DND-41 (cell line): ENCODE data around the gene CARD19.

ENCODE experiments used
- ATAC-seq: fragments of 200-7000 bp; cut with Tn5 transposase; 3 replicates; pipeline ENCODE4 v1.9.1; 2021; ENCODE audit warnings: low read depth; ENCODE audit not compliant: insufficient read depth
- DNase-seq: peaks from one replicate; pipeline ENCODE4 v3.0.0-alpha.2; 2020
- H2AFZ ChIP-seq: 2 replicates; pipeline ENCODE4 v1.6.0; 2012; ENCODE audit warnings: low read depth, low read length
- H3K27ac ChIP-seq: 2 replicates; pipeline ENCODE4 v1.5.1; 2012; ENCODE audit warnings: low read length, inconsistent platforms
- H3K27me3 ChIP-seq: fragments of 200-600 bp; sonication (generic); 2 replicates; pipeline ENCODE4 v1.6.0; 2012; ENCODE audit warnings: low read length, mild to moderate bottlenecking, inconsistent platforms; ENCODE audit not compliant: insufficient read depth, poor library complexity
- H3K36me3 ChIP-seq: 2 replicates; pipeline ENCODE4 v1.5.1; 2012; ENCODE audit warnings: low read length, inconsistent platforms; ENCODE audit not compliant: insufficient read depth
- H3K4me1 ChIP-seq: 2 replicates; pipeline ENCODE4 v1.5.1; 2012; ENCODE audit warnings: mild to moderate bottlenecking, low read length; ENCODE audit not compliant: insufficient read depth
- H3K4me2 ChIP-seq: 2 replicates; pipeline ENCODE4 v1.6.0; 2012; ENCODE audit warnings: mild to moderate bottlenecking, moderate library complexity, low read length, inconsistent platforms; ENCODE audit not compliant: insufficient read depth
- H3K4me3 ChIP-seq, 2 experiments: fragments of 200-600 bp in 1 of 2; shearing (Covaris generic) in 1 of 2; 2 replicates each; pipeline ENCODE4 v1.5.1; 2012 to 2016; ENCODE audit warnings: inconsistent platforms in 2 of 2, low read length in 2 of 2, mild to moderate bottlenecking in 2 of 2, low read depth in 1 of 2, moderate library complexity in 1 of 2
- H3K79me2 ChIP-seq: 2 replicates; pipeline ENCODE4 v1.6.0; 2012; ENCODE audit warnings: low read length, inconsistent platforms; ENCODE audit not compliant: insufficient read depth
- H3K9ac ChIP-seq: 2 replicates; pipeline ENCODE4 v1.6.0; 2012; ENCODE audit warnings: low read depth, mild to moderate bottlenecking, inconsistent platforms, low read length, moderate library complexity
- H3K9me3 ChIP-seq: 2 replicates; pipeline ENCODE4 v1.5.1; 2012; ENCODE audit warnings: low read length, moderate library complexity, mild to moderate bottlenecking, inconsistent platforms; ENCODE audit not compliant: insufficient read depth, severe bottlenecking
- H4K20me1 ChIP-seq: 2 replicates; pipeline ENCODE4 v1.6.0; 2012; ENCODE audit warnings: low read length; ENCODE audit not compliant: insufficient read depth
- EZH2 ChIP-seq: IDR thresholded peaks from 3 replicates; pipeline ENCODE4 v1.6.1; 2012; ENCODE audit warnings: borderline replicate concordance, low read depth, mild to moderate bottlenecking, moderate library complexity, low read length, inconsistent platforms; ENCODE audit not compliant: severe bottlenecking
- TF ChIP-seq, protein P1 (sequence below): IDR thresholded peaks from 2 replicates; pipeline ENCODE4 v1.5.1; 2012; ENCODE audit warnings: borderline replicate concordance, low read length, moderate library complexity, mild to moderate bottlenecking; ENCODE audit not compliant: poor library complexity, severe bottlenecking; ENCODE audit errors: extremely low read depth

CARD19 gene

DNA sequence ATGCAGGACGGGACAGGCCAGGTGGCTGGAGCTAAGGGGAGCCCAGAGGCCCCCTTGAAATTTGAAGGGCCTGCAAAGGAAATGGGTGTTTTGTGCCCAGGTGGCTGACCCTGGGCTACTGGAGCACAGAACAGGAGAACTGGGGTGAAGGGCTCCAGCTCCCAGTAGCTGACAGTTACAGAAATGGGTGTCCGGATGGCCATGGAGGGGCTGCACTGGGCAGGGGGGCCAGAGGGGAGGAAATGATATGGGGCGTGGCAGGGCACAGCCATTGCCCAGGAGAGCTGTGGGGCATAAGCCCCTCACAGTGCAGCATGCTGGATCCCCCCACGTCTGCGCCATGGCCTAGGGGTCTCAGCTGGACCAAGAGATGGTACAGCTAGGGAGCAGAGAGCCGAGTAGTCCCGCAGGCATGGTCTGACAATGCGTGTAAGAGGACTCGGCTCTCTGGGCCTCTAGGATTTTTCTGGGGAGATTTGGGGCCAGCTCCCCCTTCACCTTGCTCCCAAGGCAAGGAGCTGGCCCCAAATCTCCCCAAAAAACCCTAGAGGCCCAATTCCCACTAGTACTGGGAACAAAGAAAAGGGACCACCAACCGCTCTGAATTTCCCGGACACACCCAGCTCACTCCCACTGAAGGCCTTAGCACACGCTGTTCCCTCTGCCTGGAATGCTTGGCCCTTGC, 7.9 kb upstream of the CARD19 start:
- H4K20me1 ChIP-seq, result no peaks in the 10 kb centered on the region
- no peaks in the 10 kb centered on the region for H3K36me3 ChIP-seq
- no peak overlapping the region for H3K9ac ChIP-seq
- H3K9me3 ChIP-seq, result no peaks in the 10 kb centered on the region
- no peak for DNase-seq
- no peak overlapping the region for H3K4me2 ChIP-seq
- H2AFZ ChIP-seq, result no peak overlapping the region
- no peak for ATAC-seq
- H3K79me2 ChIP-seq, result no peaks in the 10 kb centered on the region
- H3K4me3 ChIP-seq, result no peak overlapping the region
- H3K4me1 ChIP-seq, result peaks cover 8% of the 10 kb centered on the region
- TF ChIP-seq, protein P1, sequence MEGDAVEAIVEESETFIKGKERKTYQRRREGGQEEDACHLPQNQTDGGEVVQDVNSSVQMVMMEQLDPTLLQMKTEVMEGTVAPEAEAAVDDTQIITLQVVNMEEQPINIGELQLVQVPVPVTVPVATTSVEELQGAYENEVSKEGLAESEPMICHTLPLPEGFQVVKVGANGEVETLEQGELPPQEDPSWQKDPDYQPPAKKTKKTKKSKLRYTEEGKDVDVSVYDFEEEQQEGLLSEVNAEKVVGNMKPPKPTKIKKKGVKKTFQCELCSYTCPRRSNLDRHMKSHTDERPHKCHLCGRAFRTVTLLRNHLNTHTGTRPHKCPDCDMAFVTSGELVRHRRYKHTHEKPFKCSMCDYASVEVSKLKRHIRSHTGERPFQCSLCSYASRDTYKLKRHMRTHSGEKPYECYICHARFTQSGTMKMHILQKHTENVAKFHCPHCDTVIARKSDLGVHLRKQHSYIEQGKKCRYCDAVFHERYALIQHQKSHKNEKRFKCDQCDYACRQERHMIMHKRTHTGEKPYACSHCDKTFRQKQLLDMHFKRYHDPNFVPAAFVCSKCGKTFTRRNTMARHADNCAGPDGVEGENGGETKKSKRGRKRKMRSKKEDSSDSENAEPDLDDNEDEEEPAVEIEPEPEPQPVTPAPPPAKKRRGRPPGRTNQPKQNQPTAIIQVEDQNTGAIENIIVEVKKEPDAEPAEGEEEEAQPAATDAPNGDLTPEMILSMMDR, result no peak
- TF ChIP-seq EZH2, result no peak
- no peak overlapping the region for H3K27ac ChIP-seq
- no peaks in the 10 kb centered on the region for H3K27me3 ChIP-seq

GRCh38 chr9:93088656-93089015, 7.4 kb upstream of the CARD19 start:
- TF ChIP-seq, protein P1, result no peak
- no peak for TF ChIP-seq EZH2
- no peaks in the 10 kb centered on the region for H3K9me3 ChIP-seq
- H3K4me3 ChIP-seq, result no peak overlapping the region
- H3K9ac ChIP-seq, result no peak overlapping the region
- no peaks in the 10 kb centered on the region for H4K20me1 ChIP-seq
- DNase-seq, result no peak
- no peaks in the 10 kb centered on the region for H3K79me2 ChIP-seq
- no peaks in the 10 kb centered on the region for H3K27me3 ChIP-seq
- H3K4me1 ChIP-seq, result peaks cover 2% of the 10 kb centered on the region; the same call in 1 of the 2 replicates
- no peak for ATAC-seq
- no peak overlapping the region for H2AFZ ChIP-seq
- no peak overlapping the region for H3K27ac ChIP-seq
- H3K4me2 ChIP-seq, result no peak overlapping the region
- H3K36me3 ChIP-seq, result no peaks in the 10 kb centered on the region

- ATAC-seq (no peak), DNase-seq (no peak)
- no peak overlapping the region for H2AFZ ChIP-seq
- H3K9me3 ChIP-seq, result no peaks in the 10 kb centered on the region
- H4K20me1 ChIP-seq, result no peaks in the 10 kb centered on the region
- H3K27ac ChIP-seq, result no peak overlapping the region
- H3K4me2 ChIP-seq, result no peak overlapping the region
- no peaks in the 10 kb centered on the region for H3K79me2 ChIP-seq
- no peak overlapping the region for H3K9ac ChIP-seq
- no peaks in the 10 kb centered on the region for H3K27me3 ChIP-seq
- TF ChIP-seq, protein P1, result no peak
- TF ChIP-seq EZH2, result no peak
- H3K4me1 ChIP-seq, result 0 out of 2 replicates have a peak, but pooled peaks cover under 1% of the 10 kb centered on the region
- no peak overlapping the region for H3K4me3 ChIP-seq
- H3K36me3 ChIP-seq, result no peaks in the 10 kb centered on the region
These were observed 7.0 kb upstream of the CARD19 start for GRCh38 chr9:93089024-93089423.
